NCI-H1105 treated with DMSO at 0.1 percent for 48 hours (cell line): ENCODE data around the gene SLC12A6.
"Not testable (repeated sequence)": the region's sequence is repeated elsewhere in the genome, so short reads cannot be mapped to it uniquely, and the experiment has no call there.

Experiments used
- DNase-seq: peaks from one replicate; lab custom pipeline; 2025; lab: John Stamatoyannopoulos, UW

SLC12A6 gene

DNA sequence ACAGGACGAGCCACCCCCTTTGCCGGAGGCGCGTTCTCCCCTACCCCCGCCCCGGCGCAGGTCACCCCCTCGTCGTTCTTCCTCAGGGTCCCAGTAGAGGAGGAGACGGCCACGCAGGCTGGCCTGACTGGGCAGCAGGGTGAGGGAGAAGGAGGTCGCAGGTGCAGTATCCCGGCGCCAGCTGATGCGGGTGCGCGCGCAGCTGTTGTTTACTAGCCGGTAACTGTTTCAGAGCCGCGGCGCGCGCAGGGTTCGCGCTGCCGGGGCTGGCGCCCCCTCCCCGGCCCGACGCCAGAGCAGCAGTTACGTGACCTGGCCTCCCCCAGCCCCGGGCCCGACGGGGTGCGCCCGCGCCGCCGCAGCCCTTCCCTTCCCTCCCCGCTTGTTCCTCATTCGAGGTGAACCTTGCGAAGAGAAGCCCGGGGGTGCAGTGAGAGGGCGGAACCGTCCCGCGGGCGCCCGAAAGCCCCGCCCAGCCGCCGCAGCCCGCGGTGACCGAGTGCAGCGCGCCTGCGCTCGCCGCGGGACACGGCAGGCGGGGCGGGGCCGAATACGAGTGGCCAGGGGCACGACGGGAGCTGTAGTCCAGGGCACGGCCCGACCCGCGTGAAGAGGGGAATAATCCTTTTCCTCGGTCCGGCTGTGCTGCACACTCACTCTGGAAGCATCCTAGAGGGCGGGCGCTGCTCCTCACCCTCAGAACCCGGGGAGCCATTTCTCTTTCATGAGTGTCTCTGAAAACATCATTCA lies at the start of gene SLC12A6:
Gene SLC12A6 (minus strand): TSS at position 225 of the 750 bp plus-strand sequence. CDS start 1,101 bp downstream, outside the sequence.
- peak; percentile 83 for DNase-seq

DNA sequence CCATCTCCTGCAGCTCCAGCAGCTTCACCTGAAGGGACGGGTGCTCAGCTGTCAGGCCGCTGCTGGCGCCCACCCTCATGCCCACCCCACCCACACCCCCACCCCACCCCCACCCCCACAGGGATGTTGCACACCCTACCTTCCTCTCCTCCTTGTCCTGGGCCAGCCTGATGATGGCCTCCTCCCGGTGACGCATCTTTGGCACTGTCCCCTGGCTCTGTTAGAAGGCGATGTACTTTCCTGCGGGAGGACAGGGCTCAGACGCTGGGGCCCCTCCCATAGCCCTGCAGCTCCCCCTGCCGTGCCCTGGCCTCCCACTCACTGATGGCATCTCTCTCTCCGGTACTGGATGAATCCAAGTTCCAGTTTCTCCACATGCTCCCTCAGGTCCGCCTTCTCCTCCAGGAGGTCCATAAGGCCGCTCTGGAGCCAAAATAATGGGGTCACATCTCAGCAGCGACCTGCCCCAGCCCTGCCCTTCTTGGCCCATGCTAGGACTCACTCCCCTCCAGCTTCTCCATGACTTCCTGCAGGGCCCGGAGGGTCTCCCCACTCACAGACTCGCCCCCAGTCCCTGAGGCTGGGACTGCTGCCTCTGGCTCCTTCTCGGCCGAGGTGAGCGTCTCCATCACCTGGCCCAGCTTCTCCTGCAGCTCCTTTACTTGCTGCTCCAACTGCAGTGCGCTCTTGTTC lies 44.4 kb upstream of the SLC12A6 start:
- DNase-seq = not testable (repeated sequence)

DNA sequence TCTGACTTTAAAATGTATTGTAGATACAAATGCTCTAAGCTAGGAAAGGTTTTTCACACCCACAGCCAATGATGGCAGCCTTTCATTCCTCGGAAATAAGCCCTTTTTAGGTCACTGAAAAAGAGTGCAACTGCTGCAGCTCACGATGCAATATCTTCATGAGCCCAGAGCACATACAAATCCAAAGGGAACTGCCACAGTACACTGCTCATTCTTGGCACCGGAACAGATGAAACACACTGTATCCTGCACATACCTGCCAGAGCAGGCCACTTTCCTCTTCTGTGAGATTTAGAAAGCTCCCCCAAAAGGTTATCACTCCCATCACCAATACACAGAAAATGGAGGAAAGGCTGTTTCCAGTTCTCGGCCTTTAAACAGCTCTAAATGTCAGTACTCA lies 42.9 kb upstream of the SLC12A6 start:
- DNase-seq = not testable (repeated sequence)

DNA sequence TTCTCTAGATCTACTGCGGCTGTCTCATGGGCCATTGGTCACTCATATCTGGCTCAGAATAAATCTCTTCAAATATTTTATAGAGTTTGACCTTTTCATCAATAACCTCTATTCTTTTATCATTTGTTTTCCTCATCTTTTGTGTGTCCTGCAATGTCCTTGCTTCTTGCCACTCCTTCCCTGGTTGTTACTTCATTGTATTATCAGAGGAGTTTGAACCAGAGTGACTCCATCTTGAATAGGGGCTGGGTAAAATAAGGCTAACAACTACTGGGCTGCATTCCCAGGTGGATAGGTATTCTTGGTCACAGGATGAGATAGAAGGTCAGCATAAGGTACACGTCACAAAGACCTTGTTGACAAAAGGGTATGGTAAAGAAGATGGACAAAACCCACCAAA lies 39.3 kb upstream of the SLC12A6 start:
- DNase-seq = no peak

DNA sequence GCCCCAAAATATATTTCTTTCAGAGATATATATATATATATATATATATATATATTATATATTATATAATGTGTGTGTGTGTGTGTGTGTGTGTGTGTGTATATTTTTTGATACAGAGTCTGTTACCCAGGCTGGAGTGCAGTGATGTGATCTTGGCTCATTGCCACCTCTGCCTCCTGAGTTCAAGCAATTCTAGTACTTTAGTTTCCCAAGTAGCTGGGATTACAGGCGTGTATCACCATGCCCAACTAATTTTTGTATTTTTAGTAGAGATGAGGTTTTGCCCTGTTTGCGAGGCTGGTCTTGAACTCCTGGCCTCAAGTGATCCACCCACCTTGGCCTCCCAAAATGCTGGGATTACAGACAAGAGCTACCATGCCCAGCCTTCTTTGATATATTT lies 38.0 kb upstream of the SLC12A6 start:
- not testable (repeated sequence) for DNase-seq

DNA sequence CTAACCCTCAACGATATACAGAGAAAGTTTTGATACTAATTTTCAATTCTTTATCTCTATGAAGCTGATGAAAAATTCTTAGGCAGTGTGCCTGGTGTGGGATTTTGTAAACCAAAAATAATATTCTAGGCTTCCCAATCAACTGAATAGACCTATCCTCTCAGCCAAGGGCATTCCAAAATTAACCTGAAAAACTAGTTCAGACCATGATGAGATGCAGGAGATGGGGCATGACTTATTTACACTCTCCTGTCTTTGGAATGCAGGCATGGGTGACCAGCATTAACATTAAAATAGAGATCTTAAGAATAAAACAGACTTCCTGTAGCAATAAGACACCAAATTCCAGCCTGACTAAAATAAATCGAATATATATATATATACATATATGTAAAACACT lies 37.2 kb upstream of the SLC12A6 start:
- DNase-seq = no peak

DNA sequence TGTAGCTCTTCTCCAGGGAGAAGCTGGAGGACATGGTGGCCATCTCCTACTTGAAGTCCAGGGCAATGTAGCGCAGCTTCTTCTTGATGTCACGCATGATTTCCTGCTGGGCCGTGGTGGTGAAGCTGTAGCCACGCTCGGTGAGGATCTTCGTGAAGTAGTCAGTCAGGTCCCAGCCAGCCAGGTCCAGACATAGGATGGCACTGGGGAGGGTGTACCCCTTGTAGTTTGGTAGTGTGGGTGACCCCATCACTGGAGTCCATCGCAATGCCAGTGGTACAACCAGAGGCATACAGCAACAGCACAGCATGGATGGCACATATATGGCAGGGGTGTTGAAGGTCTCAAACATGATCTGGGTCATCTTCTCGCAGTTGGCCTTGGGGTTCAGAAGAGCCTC lies 36.4 kb upstream of the SLC12A6 start:
- no peak for DNase-seq

DNA sequence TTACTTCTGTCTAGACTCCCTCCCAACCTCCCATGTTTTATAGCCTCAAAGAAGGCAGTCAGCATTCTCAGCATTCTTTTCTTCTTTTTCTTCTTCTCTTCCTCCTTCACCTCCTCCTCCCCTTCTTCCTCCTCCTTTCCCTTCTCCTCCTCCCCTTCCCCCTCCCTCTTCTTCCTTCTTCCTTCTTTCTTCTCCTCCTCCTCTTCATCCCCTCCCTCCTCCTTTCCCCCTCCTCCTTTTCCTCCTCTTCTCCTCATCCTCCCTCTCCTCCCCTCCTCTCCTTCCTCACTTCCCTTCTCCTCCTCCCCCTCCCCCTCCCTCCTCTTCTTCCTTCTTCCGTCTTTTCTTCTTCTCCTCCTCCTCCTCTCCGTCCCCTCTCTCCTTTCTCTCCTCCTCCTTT lies 33.1 kb upstream of the SLC12A6 start:
- no peak for DNase-seq

DNA sequence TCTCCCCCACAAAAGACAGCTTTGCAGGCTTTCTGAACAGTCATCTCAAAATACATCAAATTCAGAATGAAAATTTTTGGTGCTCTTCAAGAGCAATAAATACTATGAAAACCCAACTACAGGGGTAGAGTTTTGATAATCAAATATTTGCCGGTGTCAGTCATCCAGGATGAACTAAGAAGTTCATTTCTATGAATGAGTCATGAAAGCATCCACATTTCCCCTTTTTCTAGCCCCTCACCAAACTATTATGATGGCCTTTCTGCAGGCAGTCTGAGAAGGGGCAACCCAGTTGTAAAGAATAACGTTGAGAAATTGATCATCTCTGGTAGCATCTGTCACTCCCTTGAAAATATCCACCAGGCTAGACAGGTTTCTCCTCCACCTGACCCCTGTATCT lies 32.5 kb upstream of the SLC12A6 start:
- no peak for DNase-seq

DNA sequence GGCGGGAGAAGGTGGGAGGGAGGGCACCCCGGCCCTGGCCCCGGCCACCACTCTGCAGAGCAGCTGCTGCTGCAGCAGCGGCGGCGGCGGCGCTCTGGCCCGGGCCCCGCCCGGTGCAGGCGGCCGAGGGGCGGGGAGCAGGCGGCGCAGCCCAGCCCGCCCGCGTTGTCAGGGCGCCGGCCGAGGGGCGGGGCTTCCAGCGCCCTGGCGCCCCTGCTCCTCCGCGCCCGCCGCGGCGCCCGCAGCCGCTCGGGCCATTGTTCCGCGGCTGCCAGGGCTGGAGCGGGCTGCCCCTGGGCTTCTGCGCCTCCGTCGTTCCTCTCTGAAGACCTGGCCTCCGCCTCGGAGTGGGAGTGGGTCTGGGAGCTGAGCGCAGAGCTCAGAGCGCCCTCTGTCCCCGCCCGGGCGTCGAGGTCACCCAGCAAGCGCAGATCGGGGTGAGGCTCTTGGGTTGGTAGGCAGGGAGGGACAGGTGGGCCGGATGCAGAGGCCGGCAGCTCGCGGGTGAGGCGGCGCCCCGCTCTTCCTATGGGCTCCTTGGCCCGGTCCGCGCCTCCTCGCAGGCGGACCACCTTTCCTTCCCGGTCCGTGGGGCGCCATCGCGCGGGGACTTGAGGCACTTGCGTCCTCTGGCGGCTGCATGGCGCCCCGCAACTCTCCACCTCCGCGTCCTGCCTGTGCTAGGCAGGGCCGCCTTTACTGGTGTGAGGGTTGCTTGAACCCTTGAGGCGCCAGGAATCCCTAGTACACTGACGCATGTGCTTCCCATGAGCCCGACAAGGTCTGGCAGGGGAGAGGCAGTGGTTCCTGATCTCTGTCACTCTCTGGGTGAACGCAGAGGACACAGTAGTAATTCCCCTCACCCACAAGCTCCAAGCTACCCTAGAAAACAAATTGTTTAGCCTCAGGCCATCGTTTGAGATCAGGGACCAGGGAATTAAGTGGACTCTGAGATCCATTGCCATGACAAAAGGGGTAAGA lies 29.8 kb upstream of the SLC12A6 start, which contains the start of gene LPCAT4:
Gene LPCAT4 (minus strand): TSS at position 96 of the 981 bp plus-strand sequence. CDS start 96 bp downstream, outside the sequence.
- peak; percentile 60 for DNase-seq

DNA sequence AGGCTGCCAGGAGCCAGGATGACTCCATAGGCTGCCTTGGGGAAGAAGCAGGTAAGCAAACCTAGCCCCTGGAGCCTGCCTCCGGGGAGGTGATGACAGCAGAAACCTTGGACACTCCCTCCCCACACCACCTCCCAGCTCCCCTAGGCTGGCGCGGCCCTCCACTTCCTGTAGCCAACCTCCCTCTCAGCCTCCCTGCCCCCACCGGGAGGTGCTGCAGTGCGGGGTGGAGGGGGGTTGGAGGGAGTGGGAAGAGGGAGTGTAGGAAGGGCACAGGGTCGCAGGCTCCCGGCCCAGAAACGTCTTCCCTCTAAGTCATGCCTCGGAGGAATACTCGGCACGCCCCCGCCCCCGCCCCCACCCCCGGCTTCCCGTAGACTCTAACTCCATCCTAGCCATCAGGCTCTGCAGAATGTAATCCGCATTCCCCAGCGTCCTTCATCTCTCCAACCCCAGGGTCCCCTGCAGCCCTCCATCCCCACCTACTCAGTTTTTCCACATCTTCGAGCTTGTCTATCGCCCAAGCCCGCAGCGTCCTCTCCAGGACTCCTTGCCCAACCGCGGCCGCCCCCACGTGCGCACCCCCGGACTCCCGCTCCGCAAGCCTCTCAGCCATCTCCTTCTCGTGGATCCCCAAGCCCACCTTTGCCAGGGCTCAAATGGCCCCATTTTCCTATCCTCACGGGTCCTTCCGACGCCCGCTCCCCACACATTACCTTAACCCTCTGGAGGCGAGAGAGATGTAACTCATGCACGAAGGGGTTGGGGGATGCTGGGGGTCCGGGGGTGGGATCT lies 28.9 kb upstream of the SLC12A6 start:
- peak; percentile 59 for DNase-seq

DNA sequence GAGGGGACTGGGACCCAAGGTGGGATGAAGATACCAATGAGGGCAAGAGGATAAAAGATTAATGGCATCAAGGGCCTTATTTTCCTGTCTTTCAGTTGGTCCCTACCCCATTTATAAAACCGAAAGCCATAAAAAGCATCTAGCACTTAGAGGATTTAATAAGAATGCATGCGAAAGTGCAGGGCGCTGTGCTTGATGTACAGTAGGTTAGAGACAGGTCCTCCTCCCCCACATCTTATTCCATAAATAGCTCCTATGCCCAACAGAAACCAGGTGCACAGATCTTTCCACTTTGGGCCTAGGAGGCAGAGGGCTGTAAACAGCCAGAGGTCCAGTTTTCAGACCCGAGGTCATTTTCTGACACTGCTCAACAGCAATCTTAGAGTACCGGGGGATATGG lies 28.3 kb upstream of the SLC12A6 start:
- no peak for DNase-seq

DNA sequence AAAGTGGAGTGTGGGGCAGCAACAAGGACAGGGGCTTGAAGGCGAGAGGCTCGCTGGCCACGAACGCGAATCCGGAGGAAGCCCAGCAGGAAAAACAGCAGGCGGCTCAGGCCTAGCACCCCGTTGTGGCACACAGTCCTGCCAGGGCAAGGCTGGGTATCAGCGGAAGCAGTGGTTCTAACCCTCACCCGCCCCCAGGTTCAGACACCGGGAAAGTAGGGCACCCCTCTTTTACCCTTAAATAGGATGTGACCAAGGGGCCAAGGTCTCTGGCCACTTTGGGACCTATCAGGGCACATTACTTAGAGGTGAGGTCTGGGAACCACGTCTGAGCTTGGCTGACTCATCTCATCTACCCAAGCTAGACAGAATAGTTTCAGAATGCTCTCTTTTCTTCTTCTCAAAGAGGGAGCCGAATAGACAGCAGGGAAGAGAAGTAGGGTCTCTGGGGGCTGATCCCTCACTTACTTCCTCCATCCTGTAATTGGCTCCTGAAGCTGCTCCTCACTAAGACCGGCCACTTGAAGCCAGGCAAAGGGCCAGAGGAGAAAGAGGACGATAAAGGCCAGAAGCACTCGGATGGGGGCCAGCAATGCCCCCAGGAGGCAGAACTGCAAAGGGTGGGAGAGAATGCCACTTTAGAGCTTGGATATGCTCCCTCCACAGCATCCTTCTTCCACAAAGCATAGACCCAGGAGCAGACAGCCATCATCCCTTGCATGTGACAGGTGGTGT lies 27.7 kb upstream of the SLC12A6 start:
- no peak for DNase-seq

DNA sequence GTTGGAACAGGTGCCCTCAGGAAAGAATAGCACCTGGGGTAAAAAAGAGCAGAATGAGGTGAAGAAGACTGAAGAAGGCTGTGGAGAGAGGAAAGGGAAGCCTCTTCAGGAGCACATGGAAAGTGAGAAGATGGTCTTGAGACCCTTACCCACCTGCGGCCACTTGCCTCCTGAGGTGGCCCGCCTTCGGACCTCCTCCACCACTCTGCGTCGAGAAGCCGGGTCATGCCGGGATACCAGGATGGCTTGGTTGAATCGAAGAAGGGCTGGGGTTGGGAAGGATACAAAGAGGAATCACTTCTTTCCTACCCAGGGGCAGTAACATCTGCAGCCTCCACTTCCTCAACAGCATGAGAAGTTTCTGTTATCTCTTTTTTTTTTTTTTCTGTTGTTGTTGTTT lies 26.5 kb upstream of the SLC12A6 start:
- DNase-seq = no peak

DNA sequence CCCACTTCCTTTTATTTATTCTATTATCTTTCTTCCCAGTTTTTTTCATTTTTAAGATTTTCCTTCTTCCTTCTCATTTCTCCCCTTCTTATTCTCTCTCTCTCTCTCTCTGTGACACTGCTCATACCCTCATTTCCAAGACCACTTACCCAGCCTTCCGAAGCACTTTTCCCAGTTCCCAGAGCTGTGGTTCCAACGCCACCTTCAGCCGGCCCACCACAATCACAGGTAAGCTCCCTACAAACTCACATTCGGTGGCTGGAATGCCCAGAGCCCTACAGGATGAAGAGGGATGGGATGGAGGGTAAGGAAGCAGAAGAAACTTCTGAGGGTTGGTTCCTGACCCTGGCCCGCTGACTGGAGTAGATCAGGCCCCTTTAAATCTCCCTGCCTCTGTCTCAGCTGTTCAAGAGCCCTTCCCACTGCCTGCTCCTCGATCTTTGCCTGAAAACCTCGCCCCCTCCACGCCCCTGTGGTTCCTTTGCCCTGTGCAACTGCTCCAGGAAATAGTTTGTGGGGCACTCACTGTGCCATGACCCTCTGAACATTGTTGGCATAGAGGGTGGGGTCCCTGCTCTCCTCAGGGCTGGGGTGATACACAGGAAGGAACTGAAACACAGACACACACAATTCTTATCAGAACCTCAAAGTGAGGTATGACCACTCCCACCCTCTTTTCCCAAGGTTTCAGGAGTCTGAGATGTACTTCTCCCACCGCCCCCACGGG lies 24.6 kb upstream of the SLC12A6 start:
- DNase-seq = no peak

DNA sequence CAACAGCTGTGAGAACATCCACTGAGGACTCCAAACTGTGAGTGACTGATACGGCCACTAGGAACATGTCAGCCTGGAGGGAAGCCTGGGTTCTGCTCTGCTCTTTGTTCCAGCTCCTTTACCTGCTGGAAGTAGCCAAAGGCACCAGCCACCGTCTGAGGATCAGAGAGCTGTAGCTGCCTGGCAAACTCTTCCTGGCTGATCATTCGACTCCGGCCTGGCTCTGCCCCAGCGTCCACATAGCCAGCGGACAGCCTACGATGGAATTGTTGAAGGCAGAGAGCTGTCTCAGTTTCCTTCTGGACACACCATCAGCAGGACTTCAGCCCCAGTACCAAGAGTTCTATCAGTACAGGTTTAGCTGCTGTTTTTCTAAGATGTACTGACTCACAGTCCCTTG lies 23.7 kb upstream of the SLC12A6 start:
- DNase-seq = no peak

DNA sequence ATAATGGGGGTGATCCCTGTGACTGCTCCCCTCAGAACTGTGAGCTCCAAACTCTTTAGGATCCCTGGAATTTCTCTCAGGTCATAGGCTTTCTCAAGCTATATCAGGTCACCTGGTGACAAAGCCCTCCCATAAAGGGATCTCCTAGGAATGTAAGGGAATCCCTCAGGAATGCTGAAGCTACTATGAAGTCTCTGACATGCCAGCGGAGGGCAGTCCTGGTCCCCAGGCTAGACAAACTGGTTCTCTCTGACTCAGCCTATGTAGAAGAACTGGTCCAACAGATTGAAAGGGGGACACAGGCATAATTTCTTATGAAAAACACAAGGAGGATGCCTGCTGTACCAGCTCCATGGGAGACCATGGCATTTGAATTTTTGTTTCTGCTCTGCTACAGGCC lies 22.7 kb upstream of the SLC12A6 start:
- no peak for DNase-seq

DNA sequence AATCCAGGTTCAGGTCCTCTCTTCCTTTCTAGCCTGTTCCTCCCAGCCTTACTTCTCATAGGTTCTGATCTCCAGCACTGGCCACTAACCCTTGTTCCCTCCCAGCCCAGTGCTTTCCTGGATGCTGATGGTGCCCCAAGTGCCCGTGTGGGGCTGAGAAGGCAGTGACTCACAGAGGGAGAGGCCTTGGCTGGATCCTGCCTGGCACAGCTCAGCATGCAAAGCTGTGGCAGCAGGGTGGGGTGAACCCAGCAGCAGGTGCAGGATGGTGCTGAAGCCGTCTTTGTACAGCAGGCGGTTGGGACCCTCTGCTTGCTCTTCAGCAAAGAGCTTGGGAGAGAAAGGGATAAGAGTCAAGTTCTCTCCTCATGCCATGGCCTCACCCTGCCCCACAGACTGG lies 21.8 kb upstream of the SLC12A6 start:
- DNase-seq = no peak

DNA sequence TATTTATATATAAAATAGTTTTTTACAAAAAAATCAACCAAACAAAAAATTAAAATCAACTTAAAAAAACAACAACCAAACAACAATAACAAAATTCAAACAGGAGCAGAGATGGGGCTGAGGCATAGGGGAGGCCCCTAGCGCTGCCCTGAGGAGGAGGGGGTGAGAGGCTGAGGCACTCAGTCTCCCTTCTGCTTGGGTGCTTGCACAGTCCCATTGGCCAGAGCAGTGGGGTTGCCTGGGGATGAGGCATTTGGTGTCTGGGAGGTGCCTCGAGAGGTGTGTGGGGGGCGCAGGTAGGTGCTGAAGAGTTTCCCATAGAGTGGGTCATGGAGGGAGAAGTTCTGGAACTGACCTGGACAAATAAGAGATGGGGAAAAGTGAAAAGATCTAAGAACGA lies 21.4 kb upstream of the SLC12A6 start:
- no peak for DNase-seq

DNA sequence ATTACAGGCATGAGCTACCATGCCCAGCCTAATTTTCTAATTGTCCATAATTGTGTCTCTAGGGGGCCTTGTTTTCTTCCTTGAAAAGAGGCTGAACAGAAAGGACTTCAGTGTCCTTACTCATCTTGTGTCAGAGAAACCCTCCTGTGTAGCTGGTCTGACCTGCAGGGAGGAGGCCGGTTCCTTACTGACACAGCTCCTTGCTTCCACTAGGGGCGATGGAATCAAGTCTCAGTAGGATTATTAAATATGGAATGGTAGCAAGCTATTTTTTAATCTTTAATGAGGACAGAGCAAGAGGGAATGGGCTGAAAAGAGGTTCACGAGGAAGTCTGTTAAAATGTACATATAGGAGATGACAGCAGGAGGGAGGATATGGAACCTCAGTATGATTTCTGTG lies 20.8 kb upstream of the SLC12A6 start:
- DNase-seq = no peak
